DMS153 (cell line): Measurements from ENCODE around the gene CEP97.
"Not testable (repeated sequence)": the region's sequence is repeated elsewhere in the genome, so short reads cannot be mapped to it uniquely, and the experiment has no call there.

Experiments
- DNase-seq: peaks from one replicate; lab custom pipeline; 2025; lab: John Stamatoyannopoulos, UW

The CEP97 gene

DNA sequence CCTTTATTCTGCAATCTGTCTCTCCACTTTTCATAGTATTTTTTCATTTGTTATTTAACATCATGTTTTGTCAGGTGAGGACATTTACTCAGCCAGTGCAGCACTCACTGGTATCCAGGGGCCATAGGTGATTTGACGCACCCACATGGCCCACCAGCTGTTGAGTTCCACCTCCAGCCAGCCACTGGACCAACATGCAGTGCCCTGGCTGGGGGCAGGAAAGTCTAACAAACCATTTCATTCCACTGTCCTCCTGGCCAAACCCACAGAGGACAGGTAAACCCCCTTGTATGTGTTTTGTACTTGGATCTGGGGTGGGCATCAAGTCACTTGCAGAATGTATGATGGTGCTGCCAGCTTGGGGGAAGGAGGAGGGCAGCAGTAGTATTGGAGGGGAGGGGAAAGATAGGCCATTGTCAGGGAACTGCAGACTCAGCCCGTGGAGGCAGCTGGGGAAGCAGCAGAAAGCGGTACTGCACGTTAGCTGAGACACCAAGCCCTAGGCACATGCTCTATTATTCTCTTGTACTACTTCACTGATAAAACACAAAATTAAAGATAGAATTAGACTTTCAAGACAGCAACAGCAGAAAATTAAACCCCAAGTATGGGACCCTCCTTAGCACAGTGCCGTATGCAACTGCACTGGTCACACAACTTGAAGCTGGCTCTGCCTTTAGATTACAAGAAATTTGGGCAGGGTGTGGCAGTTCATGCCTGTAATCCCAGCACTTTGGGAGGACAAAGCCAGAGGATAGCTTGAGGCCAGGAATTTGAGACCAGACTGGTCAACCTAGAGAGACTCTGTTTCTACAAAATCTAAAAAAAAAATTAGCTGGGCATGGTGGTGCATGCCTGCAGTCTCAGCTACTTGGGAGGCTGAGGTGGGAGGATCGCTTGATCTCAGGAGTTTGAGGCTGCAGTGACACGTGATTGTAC is 22.4 kb upstream of the CEP97 start:
- no peak for DNase-seq

DNA sequence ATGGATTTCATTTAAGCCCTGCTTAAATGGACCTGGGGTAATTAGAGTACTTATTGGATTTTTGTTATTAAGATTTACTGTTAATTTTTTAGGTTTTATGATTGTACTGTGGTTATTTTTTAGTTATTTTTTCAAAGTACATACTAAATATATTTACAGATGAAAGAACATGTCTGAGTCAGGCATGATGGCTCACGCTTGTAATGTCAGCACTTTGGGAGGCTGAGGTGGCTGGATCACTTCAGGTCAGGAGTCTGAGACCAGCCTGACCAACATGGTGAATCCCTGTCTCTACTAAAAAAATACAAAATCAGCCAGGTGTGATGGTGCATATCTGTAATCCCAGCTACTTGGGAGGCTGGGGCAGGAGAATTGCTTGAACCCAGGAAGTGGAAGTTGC is 21.7 kb upstream of the CEP97 start:
- DNase-seq, result no peak

DNA sequence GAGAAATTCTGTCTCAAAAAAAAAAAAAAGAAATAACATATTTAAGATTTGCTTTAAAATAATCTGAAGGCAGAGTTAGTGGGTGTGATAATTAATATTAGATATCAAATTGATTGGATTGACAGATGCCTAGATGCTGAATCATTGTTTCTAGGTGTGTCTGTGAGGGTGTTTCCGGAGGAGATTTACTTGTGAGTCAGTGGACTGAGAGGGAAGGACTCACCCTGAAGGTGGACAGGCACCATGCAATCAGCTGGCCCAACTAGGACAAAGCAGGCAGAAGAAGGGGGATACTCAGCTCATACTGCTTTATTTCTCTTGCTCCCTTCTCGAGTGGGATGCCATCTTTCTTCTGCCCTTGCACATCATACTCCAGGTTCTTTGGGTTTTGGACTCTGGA is 21.2 kb upstream of the CEP97 start:
- no peak for DNase-seq

DNA sequence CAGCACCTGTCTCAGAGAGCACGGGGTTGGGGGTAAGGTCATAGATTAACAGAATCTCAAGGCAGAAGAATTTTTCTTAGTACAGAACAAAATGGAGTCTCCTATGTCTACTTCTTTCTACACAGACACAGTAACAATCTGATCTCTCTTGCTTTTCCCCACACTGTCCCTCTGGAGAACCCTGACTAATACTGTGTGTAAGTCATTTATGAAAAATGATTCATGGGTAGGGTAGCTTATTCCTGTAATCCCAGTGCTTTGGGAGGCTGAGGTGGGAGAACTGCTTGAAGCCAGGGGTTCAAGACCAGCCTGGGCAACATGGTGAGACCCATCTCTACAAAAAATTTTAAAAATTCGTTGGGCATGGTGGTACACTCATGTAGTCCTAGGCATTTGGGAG is 19.8 kb upstream of the CEP97 start:
- not testable (repeated sequence) for DNase-seq

DNA sequence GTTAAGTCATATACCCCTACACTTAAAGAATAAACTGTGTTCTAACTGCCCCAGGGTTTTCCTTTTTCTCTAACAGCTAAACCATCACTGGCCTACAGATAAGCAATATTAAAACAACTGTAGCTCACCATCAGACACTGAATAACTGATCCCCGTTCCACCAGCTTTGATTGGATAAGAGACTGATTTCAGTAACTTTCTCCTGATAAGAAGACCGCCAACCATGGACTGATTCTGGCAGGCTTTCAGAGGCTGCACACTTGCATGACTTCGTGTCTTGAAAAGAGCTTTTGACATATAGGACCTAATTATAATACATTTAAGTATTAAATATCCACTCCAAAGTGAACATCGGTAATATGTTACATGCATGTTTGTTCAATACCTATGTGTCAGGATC is 15.3 kb upstream of the CEP97 start:
- DNase-seq, result no peak

DNA sequence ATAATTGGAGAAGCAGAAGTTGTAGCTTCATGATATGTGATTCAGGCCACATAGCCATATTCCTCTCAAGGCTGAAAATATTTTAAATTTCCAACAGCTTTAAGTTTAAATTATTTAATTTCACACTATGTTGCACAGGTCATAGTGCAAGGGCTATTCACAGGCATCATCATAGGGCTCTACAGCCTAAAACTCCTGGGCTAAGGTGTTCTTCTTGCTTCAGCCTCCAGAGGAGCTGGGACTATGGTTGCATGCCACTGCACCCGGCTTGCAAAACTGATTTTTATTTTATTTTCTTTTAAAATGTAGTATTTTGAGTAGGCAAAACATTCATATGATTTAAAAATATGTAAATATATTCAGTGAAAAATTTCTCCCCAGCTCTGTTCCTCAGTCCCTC is 6.0 kb upstream of the CEP97 start:
- DNase-seq, result no peak

DNA sequence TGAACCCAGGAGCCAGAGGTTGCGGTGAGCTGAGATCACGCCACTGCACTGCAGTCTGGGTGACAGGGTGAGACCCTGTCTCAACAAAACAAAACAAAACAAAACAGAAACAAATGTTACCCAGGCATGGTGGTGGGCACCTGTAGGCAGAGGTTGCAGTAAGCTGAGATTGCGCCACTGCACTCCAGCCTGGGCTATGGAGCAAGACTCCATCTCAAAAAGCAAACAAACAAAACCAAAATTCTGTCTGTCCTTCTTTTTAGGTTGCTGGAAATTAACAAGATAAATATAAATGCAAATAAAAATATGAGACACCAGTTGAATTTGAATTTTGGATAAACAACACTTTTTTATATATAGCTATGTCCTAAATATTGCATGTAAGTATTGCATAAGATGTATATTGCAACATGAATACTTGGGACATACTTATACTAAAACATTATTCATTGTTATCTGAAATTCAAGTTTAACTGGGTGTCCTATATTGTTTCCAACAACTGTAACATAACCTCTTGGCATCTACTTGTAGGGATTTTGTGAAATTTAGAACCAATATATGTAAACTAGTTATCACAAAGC is 4.7 kb upstream of the CEP97 start:
- no peak for DNase-seq

DNA sequence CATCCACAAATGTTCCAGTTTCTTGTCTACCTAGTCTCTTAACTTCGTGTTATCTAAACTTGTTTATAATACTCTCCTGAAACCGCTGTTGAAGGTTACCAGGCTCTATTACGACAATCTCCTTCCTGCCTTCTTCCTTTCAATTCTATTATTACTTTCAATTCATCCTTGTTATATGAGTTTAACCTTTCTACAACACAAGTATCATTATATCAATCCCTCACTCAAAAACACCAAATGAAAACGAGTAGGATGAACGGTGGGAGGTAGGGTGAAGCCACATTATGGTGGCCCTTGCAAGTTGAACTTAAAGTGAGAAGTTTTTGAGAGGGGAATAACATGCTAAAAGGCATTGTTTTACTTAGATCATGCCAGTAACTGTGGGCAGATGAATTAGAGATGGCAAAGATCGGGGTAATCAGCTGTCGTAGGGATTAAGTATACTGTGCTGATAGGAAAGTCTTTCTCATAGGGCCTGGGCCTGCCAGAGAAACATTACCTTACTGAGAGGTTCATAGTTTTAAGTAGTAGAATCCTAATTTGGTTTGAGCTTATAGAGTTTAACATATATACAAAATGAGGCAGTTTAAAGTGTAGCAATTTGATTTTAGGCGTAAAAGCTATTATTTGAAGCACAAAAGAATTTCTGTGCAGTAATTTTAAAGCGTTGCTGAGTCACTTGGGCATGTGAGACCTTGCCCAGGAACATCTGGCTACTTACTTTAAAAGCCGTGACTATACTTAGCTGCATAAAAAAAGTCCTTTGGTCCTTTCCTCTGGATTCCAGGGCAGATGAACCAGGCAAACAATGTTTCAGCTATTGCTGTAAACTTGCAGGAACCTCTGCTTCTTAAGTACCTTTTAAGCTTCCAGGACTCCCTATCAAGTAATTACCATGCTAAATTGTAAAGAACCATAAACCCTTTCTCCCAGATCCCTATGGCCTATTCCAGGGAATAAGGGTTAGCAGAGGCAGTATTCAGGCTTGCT is 3.3 kb upstream of the CEP97 start:
- DNase-seq, result no peak

DNA sequence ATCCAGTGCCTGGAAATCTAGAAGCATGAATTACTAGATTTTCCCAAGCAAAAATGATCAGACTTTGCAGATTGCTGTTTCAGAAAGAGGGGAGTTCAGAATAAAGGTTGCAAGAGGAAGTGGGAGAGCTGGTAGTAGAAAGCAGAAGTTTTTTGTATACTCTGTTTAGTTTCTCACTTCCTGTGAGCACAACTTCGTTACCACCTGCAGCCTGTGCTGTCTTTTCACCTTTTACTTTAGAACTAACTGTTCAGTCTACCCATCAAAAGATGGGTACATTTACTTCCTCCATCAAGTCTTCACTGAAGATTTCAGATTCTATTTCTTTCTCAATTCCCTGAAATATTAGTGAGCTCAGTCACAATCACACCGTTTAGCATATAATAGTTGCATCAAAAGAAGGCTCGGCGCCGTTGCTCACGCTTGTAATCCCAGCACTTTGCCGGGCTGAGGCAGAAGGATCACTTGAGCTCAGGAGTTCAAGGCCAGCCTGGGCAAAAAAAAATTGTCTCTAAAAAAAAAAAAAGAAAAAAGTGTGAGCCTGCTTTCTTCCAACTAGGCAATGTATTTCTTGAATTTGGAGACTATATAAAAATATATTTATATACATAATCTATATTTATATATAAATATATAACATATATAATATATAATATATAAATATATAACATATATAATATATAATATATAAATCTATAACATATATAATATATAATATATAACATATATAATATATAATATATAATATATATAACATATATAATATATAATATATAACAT is 1.8 kb upstream of the CEP97 start:
- no peak for DNase-seq

DNA sequence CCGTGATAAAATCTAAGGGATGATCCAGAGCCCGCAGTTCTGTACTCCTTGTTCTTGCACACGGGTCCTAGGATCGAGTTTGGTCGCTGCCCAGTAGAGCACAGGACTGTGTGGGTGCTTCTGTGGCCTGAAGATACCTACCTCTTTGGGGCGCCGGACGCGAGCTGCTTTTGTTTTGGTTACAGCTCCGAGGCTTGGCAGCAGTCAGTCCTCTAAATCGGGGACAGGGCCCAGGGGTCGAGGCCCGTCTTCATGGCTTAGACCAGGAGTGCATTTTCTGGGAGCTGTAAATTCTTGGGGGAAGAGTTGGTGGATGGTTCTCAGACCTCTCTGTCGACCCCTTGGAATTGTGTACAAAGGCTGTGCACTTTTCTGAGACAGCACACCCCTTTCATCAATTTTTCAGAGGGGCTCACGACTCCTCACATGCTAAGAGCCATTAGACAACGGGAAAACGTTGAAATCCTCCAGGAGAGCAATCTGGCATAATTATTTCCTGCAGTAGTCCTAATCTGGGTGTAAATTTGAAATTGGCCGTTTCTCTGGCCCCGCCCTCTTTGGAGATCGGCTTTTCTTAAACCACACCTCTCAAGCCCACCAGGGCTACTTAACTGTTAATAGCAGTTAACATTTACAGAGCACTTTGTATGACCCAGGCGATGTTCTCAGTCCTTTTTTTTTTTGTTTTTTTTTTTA is 928 bp downstream of the CEP97 start:
- no peak for DNase-seq

DNA sequence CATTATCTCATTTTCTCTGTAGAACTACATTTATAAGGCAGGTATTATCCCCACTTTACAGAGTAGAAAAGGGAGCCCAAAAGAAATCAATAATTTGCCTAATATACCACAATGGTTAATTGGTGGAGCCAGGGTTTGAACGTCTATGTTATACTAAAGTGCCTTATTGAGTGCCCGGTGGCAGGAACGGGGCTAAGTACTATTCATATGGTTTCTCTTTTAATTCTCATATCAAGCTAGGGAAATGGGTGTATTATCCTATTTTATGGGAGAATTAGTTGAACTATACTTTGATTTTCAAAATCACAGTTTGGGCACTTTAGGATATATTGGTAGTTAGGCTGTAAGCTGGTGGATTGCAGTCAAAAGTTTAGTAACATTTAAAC is 1.5 kb downstream of the CEP97 start:
- DNase-seq, result no peak

DNA sequence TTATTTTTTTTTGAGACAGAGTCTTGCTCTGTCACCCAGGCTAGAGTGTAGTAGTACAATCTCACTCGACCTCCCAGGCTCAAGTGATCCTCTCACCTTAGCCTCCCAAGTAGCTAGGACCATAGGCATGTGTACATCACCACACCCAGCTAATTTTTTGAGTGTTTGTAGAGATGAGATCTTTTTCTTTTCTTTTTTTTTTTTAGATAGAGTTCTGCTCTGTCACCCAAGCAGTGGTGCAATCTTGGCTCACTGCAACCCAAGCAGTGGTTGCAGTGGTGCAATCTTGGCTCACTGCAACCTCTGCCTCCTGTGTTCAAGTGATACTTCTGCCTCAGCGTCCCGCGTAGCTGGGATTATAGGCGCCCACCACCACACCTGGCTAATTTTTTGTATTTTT is 5.2 kb downstream of the CEP97 start:
- DNase-seq, result no peak

DNA sequence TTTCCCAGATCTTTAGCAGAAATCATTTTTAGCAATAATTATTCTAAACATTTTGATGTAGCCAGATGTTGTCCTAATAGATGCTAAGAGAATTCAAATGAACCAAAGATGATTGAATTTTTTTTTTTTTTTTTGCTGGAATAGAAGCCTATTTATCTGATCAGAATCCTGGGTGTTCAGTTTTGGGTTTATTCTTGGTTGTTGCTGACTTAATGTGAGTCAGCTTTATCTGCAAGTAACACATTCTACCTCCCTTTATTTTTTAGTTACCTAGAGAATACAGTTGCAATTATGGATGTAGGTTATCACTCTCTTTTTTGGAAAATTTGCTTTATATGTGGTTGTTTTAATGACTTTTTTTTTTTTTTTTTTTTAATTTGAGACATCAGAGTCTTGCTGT is 6.4 kb downstream of the CEP97 start:
- no peak for DNase-seq

DNA sequence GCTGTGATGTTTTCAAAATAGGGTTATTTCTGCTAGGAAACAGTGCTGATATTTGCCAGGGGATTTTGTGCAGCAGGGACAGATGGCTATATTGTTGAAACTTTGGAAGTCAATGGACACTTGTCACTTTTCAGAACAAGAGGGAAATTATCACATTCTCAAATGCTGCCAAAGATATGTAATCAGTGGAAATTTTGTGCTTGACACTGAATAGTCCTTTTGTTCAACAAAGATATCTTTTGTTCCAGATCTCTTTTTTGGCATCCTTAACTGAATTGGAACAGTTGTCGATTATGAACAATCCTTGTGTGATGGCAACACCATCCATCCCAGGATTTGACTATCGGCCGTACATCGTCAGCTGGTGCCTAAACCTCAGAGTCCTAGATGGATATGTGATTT is 7.8 kb downstream of the CEP97 start:
- no peak for DNase-seq

DNA sequence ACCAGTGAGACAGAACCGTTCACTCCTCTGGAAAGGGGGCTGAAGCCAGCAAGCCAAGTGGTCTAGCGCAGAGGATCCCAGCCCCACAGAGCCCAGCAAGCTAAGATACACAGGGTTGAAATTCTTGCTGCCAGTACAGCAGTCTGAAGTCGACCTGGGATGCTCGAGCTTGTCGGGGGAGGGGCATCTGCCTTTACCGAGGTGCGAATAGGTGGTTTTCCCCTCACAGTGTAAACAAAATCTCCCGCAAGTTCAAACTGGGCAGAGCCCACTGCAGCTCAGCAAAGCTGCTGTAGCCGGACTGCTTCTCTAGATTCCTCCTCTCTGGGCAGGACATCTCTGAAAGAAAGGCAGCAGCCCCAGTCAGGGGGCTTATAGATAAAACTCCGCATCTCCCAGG is 11.4 kb downstream of the CEP97 start:
- DNase-seq, result no peak

DNA sequence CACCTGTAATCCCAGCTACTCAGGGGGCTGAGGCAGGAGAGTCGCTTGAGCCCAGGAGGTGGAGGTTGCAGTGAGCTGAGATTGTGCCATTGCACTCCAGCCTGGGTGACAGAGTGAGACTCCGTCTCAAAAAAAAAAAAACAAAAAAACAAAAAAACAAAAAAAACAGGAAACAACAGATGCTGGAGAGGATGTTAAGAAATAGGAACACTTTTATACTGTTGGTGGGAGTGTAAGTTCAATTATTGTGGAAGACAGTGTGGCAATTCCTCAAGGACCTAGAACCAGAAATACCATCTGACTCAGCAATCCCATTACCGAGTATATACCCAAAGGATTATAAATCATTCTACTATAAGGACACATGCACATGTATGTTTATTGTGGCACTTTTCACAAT is 17.5 kb downstream of the CEP97 start:
- not testable (repeated sequence) for DNase-seq

DNA sequence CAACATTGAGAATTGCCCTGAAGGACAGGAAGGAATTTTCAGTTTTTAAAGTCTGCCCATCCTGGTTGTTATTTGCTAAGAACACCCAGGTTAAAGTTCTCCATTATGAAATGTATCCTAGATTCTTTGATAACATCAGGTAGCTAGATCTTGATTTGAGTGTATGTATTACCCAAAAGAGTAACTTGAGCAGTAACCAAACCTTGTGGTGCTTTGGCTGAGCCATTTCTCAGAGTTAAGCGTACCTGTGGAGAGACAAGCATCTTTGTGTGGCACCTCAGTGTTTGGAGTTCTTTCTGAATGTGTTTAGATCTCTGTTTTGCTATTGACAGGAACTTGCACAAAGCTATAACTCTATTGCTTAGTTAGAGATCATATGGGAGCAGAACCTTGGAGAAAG is 20.4 kb downstream of the CEP97 start:
- no peak for DNase-seq

DNA sequence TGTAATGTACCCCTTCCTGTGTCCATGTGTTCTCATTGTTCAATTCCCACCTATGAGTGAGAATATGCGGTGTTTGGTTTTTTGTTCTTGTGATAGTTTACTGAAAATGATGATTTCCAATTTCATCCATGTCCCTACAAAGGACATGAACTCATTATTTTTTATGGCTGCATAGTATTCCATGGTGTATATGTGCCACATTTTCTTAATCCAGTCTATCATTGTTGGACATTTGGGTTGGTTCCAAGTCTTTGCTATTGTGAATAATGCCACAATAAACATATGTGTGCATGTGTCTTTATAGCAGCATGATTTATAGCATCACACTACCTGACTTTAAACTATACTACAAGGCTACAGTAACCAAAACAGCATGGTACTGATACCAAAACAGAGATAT is 21.5 kb downstream of the CEP97 start:
- DNase-seq, result not testable (repeated sequence)

DNA sequence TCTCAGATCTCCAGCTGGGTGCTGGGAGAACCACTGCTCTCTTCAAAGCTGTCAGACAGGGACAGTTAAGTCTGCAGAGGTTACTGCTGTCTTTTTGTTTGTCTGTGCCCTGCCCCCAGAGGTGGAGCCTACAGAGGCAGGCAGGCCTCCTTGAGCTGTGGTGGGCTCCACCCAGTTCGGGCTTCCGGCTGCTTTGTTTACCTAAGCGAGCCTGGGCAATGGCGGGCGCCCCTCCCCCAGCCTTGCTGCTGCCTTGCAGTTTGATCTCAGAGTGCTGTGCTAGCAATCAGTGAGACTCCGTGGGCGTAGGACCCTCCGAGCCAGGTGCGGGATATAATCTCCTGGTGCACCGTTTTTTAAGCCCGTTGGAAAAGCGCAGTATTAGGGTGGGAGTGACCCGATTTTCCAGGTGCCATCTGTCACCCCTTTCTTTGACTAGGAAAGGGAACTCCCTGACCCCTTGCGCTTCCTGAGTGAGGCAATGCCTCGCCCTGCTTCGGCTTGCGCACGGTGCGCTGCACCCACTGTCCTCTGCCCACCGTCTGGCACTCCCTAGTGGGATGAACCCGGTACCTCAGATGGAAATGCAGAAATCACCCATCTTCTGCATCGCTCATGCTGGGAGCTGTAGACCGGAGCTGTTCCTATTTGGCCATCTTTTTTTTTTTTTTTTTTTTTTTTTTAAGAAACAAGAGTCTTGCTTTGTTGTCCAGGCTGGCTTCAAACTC is 29.1 kb downstream of the CEP97 start:
- DNase-seq, result not testable (repeated sequence)

DNA sequence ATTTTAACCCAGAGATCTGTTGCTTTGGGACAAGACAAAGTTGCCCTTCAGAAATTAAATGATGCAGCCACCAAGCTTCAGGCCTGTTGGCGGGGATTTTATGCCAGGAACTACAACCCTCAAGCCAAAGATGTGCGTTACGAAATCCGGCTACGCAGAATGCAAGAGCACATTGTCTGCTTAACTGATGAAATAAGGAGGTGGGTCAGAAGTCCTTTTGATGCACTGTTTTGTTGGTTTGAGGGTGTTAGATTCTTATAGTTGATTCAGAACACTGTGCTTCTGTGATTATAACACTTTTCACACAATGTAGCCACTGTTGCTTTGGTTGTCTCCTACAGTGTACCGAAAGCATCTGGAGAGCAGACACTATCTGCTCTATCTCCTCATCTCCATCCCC is 33.8 kb downstream of the CEP97 start:
- no peak for DNase-seq
